Right lobe of liver (tissue), 4 donors: Measurements from ENCODE around the gene NRXN2.

Experiments
- CTCF ChIP-seq, 4 donors: fragments of 200-600 bp in 3 of 4; fragments of 450-650 bp in 1 of 4; IDR thresholded peaks; one replicate each; pipeline versions ENCODE4 v1.5.1 to v1.8.0; 2016 to 2022; ENCODE audit warnings: antibody characterized with exemption in 4 of 4, mild to moderate bottlenecking in 2 of 4
- POLR2A ChIP-seq: fragments of 450-650 bp; IDR thresholded peaks from one replicate; pipeline ENCODE4 v1.6.1; 2017; ENCODE audit warnings: antibody characterized with exemption, mild to moderate bottlenecking
- donor health status: DM: no; HTN: no; CAD: no.
- donor health status: DM: no; HTN: no; CAD: no.
- donor health status: DM: no; HTN: yes; CAD: no.

- TF ChIP-seq CTCF (IDR thresholded peaks at IDR 0.05): no peak
- no peak for TF ChIP-seq POLR2A
These were observed 43.9 kb upstream of the NRXN2 start for GRCh38 chr11:64766881-64767280.
